ENCODE results near the gene DDB1. TPM values are rescaled to one million over a fixed set of nuclear protein-coding genes. Genes with fewer than 3 reads are reported as not detected.
A peak's percentile ranks its signal among the peaks of the same experiment; 100 is the strongest.

Gene DDB1
- total RNA-seq, 1 donor from 2014 or later: 218 TPM

DNA sequence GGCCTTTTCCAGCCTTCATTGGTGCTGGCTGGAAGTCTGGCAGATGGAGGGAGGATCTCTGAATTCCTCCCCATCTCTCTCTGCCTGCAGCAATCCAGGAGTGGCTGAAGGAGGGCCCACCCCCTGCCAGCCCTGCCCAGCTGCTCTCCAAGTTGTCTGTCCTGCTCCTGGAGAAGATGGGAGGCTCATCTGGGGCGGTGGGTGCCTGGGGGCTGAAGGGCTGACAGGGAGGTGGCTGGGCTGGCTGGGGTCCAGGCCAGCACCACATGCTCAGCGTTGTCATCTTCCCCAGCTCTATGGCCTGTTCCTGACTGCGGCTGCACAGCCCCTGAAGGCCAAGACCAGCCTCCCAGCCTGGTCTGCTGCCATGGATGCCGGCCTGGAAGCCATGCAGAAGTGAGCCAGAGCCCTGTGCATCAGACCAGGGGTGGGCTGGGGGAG lies 12.3 kb upstream of the DDB1 start:
- no peaks in the 10 kb centered on the region for H3K27me3 Mint-ChIP-seq
- H3K36me3 Mint-ChIP-seq (ENCODE audit: low read depth): peaks cover 63% of the 10 kb centered on the region
- ATAC-seq (ENCODE audit: low read depth) (peak; percentile 15), DNase-seq (no peak)
- ChIA-PET POLR2A (interaction anchor here (0.6 to 6.4 kb wide), 4 partner anchors 9 to 22 kb away, joined by 3 to 76 read pairs (median 12); partner anchors contain the start of genes CYB561A3 and TMEM138), CTCF (interaction anchor here (2.1 kb wide), 1 partner anchor 9 kb away, joined by 7 read pairs; no protein-coding TSS in a partner anchor)
- H3K4me3 Mint-ChIP-seq: no peak overlapping the region
- TF ChIP-seq, protein P1, sequence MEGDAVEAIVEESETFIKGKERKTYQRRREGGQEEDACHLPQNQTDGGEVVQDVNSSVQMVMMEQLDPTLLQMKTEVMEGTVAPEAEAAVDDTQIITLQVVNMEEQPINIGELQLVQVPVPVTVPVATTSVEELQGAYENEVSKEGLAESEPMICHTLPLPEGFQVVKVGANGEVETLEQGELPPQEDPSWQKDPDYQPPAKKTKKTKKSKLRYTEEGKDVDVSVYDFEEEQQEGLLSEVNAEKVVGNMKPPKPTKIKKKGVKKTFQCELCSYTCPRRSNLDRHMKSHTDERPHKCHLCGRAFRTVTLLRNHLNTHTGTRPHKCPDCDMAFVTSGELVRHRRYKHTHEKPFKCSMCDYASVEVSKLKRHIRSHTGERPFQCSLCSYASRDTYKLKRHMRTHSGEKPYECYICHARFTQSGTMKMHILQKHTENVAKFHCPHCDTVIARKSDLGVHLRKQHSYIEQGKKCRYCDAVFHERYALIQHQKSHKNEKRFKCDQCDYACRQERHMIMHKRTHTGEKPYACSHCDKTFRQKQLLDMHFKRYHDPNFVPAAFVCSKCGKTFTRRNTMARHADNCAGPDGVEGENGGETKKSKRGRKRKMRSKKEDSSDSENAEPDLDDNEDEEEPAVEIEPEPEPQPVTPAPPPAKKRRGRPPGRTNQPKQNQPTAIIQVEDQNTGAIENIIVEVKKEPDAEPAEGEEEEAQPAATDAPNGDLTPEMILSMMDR (IDR thresholded peaks at IDR 0.05): no peak
- H3K4me1 Mint-ChIP-seq: peaks cover 32% of the 10 kb centered on the region
- intact Hi-C loops (cut with micrococcal nuclease): no loop called here
- H3K27ac Mint-ChIP-seq: peak overlapping the region; percentile 77
- H3K9me3 Mint-ChIP-seq: no peaks in the 10 kb centered on the region

DNA sequence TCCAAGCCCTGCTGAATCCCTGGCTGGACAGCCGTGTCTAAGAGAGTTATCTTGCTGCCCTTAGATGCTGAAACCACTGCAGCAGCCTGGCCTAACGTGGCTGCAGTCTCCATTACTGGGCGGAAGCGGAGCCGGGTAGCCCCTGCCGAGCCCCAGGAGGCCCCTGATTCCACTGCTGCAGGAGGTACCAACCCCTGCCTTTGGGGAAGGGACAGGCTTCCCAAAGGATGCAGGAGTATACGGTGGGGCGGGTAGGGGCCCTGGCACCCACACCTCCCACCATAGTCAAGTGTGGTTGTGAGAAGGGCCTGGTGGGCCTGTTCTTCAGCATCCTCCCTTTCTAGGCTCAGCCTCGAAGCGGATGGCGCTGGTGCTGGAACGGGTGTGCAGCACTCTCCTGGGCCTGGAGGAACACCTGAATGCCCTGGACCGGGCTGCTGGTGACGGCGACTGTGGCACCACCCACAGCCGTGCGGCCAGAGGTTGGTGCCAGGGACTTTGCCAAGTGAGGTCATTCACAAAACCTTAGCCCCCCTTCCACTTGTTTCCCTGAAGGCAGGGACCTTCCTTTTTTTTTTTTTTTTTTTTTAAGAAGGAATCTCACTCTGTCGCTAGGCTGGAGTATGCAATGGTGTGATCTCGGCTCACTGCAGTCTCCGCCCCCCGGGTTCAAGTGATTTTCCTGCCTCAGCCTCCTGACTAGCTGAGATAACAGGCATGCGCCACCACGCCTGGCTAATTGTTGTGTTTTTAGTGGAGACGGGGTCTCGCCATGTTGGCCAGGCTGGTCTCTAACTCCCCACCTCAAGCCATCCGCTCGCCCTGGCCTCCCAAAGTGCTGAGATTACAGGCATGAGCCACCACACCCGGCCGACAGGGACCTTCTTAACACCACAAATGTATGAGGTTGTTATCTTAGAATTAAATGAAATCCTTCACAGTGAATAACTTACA lies 11.2 kb upstream of the DDB1 start:
- DNase-seq: no peak
- H3K27ac Mint-ChIP-seq: peak overlapping the region; percentile 77

DNA sequence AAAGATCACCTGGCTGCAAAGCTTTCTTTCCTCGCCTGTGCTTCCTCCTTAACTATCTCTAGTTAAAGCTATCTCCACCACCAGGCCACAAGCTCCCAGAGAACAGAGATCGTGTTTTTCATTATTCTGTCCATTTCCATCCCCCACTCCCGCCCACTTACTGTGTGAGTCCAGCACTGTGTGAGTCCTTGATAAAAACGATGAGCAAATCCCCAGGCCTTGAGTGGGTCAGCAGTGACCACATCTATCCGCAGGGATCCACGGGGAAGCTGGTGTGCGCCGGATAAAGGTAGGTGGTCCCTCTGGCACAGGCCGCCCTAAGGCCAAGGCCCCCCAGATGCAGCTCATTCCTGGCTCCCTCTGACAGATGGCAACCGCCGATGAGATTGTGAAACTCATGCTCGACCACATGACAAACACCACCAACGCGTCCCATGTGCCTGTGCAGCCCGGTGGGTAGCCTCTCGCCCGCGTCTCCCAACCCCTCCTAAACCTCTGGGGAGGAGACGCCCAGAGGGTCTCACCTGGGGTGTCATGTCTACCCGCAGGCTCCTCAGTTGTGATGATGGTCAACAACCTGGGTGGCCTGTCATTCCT lies 9.4 kb upstream of the DDB1 start:
- TF ChIP-seq, protein P1 (IDR thresholded peaks at IDR 0.05): no peak
- peaks cover 30% of the 10 kb centered on the region for H3K4me1 Mint-ChIP-seq
- H3K36me3 Mint-ChIP-seq (ENCODE audit: low read depth): peaks cover 46% of the 10 kb centered on the region
- POLR2A ChIA-PET: interaction anchor here (0.6 to 10.1 kb wide), 5 partner anchors 16 to 50 kb away, joined by 3 to 224 read pairs (median 5); partner anchors contain the start of genes CYB561A3, TMEM138 and TMEM216
- intact Hi-C loops (cut with micrococcal nuclease): no loop called here
- DNase-seq (no peak), ATAC-seq (ENCODE audit: low read depth) (no peak)
- CTCF ChIA-PET: interaction anchor here (1.0 to 10.1 kb wide), 2 partner anchors 20 to 45 kb away, joined by 3 to 561 read pairs; partner anchors contain the start of genes CYB561A3, TMEM138 and TMEM216
- no peaks in the 10 kb centered on the region for H3K27me3 Mint-ChIP-seq
- H3K4me3 Mint-ChIP-seq: no peak overlapping the region
- H3K9me3 Mint-ChIP-seq: no peaks in the 10 kb centered on the region
- H3K27ac Mint-ChIP-seq: peak overlapping the region; percentile 12

More for the DNA sequence above, 11.2 kb upstream of the DDB1 start:
- H3K4me1 Mint-ChIP-seq: peaks cover 27% of the 10 kb centered on the region
- ChIA-PET CTCF (interaction anchor here (2.1 kb wide), 1 partner anchor 8 kb away, joined by 7 read pairs; no protein-coding TSS in a partner anchor), POLR2A (interaction anchor here (0.9 to 6.4 kb wide), 3 partner anchors 7 to 18 kb away, joined by 3 to 76 read pairs (median 20); partner anchors contain the start of genes CYB561A3 and TMEM138)
- H3K27me3 Mint-ChIP-seq: no peaks in the 10 kb centered on the region
- intact Hi-C loops (cut with micrococcal nuclease): no loop called here
- no peaks in the 10 kb centered on the region for H3K9me3 Mint-ChIP-seq
- no peak overlapping the region for H3K4me3 Mint-ChIP-seq
- peaks cover 59% of the 10 kb centered on the region for H3K36me3 Mint-ChIP-seq (ENCODE audit: low read depth)
- ATAC-seq (ENCODE audit: low read depth): no peak
- TF ChIP-seq, protein P1 (IDR thresholded peaks at IDR 0.05): no peak

DNA sequence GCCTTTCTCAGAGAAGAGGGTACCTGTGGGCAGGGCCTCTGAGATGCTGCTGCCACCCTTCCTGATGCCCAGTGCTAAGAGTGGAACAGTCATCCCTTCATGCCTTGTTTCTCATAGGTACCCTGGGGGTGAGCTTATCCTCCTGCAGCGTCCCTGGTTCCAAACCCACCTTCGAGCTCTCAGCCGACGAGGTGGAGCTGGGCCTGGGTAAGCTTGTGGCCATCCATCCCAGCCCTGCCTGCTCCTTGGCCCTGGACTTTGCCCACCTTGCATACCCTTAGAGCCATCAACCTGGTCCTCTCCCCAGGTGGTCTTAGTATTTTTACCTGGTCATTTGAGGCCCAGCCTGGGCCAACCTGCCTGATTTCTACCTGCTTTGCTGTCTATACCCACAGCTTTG lies 8.8 kb upstream of the DDB1 start:
- TF ChIP-seq, protein P1 (IDR thresholded peaks at IDR 0.05): no peak
- no peaks in the 10 kb centered on the region for H3K27me3 Mint-ChIP-seq
- no peaks in the 10 kb centered on the region for H3K9me3 Mint-ChIP-seq
- H3K27ac Mint-ChIP-seq: no peak overlapping the region
- no peak overlapping the region for H3K4me3 Mint-ChIP-seq
- peaks cover 30% of the 10 kb centered on the region for H3K4me1 Mint-ChIP-seq
- no peak for DNase-seq
- ChIA-PET POLR2A (interaction anchor here (1.0 to 10.1 kb wide), 5 partner anchors 16 to 50 kb away, joined by 3 to 224 read pairs (median 4); partner anchors contain the start of genes CYB561A3, TMEM138 and TMEM216), CTCF (interaction anchor here (1.0 to 10.1 kb wide), 2 partner anchors 20 to 46 kb away, joined by 3 to 561 read pairs; partner anchors contain the start of genes CYB561A3, TMEM138 and TMEM216)
- ATAC-seq (ENCODE audit: low read depth): no peak
- intact Hi-C loops (cut with micrococcal nuclease): no loop called here
- peaks cover 40% of the 10 kb centered on the region for H3K36me3 Mint-ChIP-seq (ENCODE audit: low read depth)

Measured in activated B cell treated with CpG ODN at 0.5 μM for 24 hours (primary cell).